Uterus (tissue), 4 donors: Measurements from ENCODE around the gene TMEM229B. TPM values are rescaled to one million over a fixed set of nuclear protein-coding genes. Genes with fewer than 3 reads are reported as not detected.

Experiments used
- DNase-seq, 2 donors: peaks; one replicate each; pipeline ENCODE4 v3.0.0-alpha.2; 2019 to 2020
- H3K27ac ChIP-seq, 2 donors: fragments of 200-600 bp; sonication (generic); 1 replicate in 1 of 2; 2 replicates in 1 of 2; pipeline ENCODE4 v1.5.1; 2016 to 2018
- H3K27me3 ChIP-seq, 2 donors: fragments of 200-600 bp; sonication (generic); one replicate each; pipeline ENCODE4 v1.5.1; 2018 to 2019; ENCODE audit warnings: control low read depth in 1 of 2
- H3K36me3 ChIP-seq, 2 donors: fragments of 200-600 bp; sonication (generic); one replicate each; pipeline ENCODE4 v1.5.1; 2019; ENCODE audit warnings: control low read depth in 1 of 2
- H3K4me1 ChIP-seq, 2 donors: fragments of 200-600 bp; sonication (generic); one replicate each; pipeline ENCODE4 v1.5.1; 2018 to 2019; ENCODE audit warnings: control low read depth in 1 of 2
- H3K4me3 ChIP-seq, 2 donors: fragments of 200-600 bp; sonication (generic); 1 replicate in 1 of 2; 2 replicates in 1 of 2; pipeline ENCODE4 v1.5.1; 2018 to 2019; ENCODE audit warnings: mild to moderate bottlenecking in 1 of 2
- H3K9me3 ChIP-seq, 2 donors: fragments of 200-600 bp; sonication (generic); one replicate each; pipeline ENCODE4 v1.5.1; 2019; ENCODE audit warnings: control low read depth in 1 of 2
- CTCF ChIP-seq, 4 experiments: fragments of 200-600 bp in 2 of 4; fragments of 450-650 bp in 2 of 4; sonication (generic) in 2 of 4; IDR thresholded peaks; one replicate each; pipeline ENCODE4 v1.5.1; 2016 to 2019; ENCODE audit warnings: antibody characterized with exemption in 4 of 4, mild to moderate bottlenecking in 2 of 4, moderate library complexity in 1 of 4
- POLR2A ChIP-seq, 2 donors: fragments of 450-650 bp; IDR thresholded peaks; one replicate each; pipeline ENCODE4 v1.6.1; 2016; ENCODE audit warnings: antibody characterized with exemption in 2 of 2, mild to moderate bottlenecking in 1 of 2, moderate library complexity in 1 of 2
- intact Hi-C: fragments of 100-400 bp; cut with DNase I; formaldehyde crosslinking; loops from one replicate; pipeline ENCODE4 v1.15.1; 2023; ENCODE audit warnings: low total_unique reads
- total RNA-seq, 4 donors: library from RNA; depleted of rRNA in 3 of 4; stranded (reverse); fragments of >200 nt in 3 of 4; gene quantifications; one replicate each; pipeline versions ENCODE4 v1.1.0 to v1.2.4, GENCODE V29; 2014 to 2023
- donor health status: DM: yes; HTN: yes; CAD: no.

TMEM229B gene
- total RNA-seq, 4 donors from 2014 or later, result under 0.01 to 4.7 (median 2.8) TPM

- no peaks in the 10 kb centered on the region for H3K36me3 ChIP-seq
- H3K4me3 ChIP-seq, result no peak overlapping the region
- TF ChIP-seq POLR2A (IDR thresholded peaks at IDR 0.05), result no peak
- TF ChIP-seq CTCF (IDR thresholded peaks at IDR 0.05), result no peak
- no peaks in the 10 kb centered on the region for H3K4me1 ChIP-seq
- intact Hi-C loops, result no loop called here
- no peaks in the 10 kb centered on the region for H3K27me3 ChIP-seq
- H3K27ac ChIP-seq, result no peak overlapping the region
- no peaks in the 10 kb centered on the region for H3K9me3 ChIP-seq
- no peak for DNase-seq
Observed at GRCh38 chr14:67505254-67505653, 16.7 kb upstream of the TMEM229B start.

- Histone ChIP-seq H3K36me3 (no peaks in the 10 kb centered on the region), H3K27me3 (no peaks in the 10 kb centered on the region), H3K27ac (no peak overlapping the region), H3K9me3 (no peaks in the 10 kb centered on the region), H3K4me1 (no peaks in the 10 kb centered on the region), H3K4me3 (no peak overlapping the region)
- intact Hi-C loops, result no loop called here
- DNase-seq, result no peak
- no peak for TF ChIP-seq CTCF (IDR thresholded peaks at IDR 0.05)
- no peak for TF ChIP-seq POLR2A (IDR thresholded peaks at IDR 0.05)
Observed at GRCh38 chr14:67503331-67503730, 14.8 kb upstream of the TMEM229B start.

- H3K4me3 ChIP-seq, result no peak overlapping the region
- no peaks in the 10 kb centered on the region for H3K9me3 ChIP-seq
- H3K27ac ChIP-seq, result no peak overlapping the region
- no peak for DNase-seq
- no peaks in the 10 kb centered on the region for H3K4me1 ChIP-seq
- TF ChIP-seq POLR2A (IDR thresholded peaks at IDR 0.05), result no peak
- TF ChIP-seq CTCF (IDR thresholded peaks at IDR 0.05), result no peak
- intact Hi-C loops, result no loop called here
- H3K27me3 ChIP-seq, result no peaks in the 10 kb centered on the region
- no peaks in the 10 kb centered on the region for H3K36me3 ChIP-seq
Observed at GRCh38 chr14:67502867-67503266, 14.3 kb upstream of the TMEM229B start.

GRCh38 chr14:67501670-67502069 lies 13.1 kb upstream of the TMEM229B start:
- no peaks in the 10 kb centered on the region for H3K36me3 ChIP-seq
- no peaks in the 10 kb centered on the region for H3K27me3 ChIP-seq
- H3K27ac ChIP-seq, result no peak overlapping the region
- TF ChIP-seq POLR2A (IDR thresholded peaks at IDR 0.05), result no peak
- no peak for TF ChIP-seq CTCF (IDR thresholded peaks at IDR 0.05)
- no peaks in the 10 kb centered on the region for H3K9me3 ChIP-seq
- DNase-seq, result no peak
- no peak overlapping the region for H3K4me3 ChIP-seq
- no peaks in the 10 kb centered on the region for H3K4me1 ChIP-seq
- intact Hi-C loops, result no loop called here

- Histone ChIP-seq H3K4me1 (no peaks in the 10 kb centered on the region), H3K27me3 (no peaks in the 10 kb centered on the region), H3K36me3 (no peaks in the 10 kb centered on the region), H3K4me3 (no peak overlapping the region), H3K27ac (no peak overlapping the region), H3K9me3 (no peaks in the 10 kb centered on the region)
- intact Hi-C loops, result no loop called here
- TF ChIP-seq POLR2A (IDR thresholded peaks at IDR 0.05), result no peak
- no peak for TF ChIP-seq CTCF (IDR thresholded peaks at IDR 0.05)
- no peak for DNase-seq
Observed at GRCh38 chr14:67500981-67501380, 12.5 kb upstream of the TMEM229B start.
